GM23248 (cell line): Measurements from ENCODE around the gene ZNF124.

ENCODE experiments used
- EZH2 ChIP-seq: fragments of 200-600 bp; sonication (generic); IDR thresholded peaks from 2 replicates; pipeline ENCODE4 v1.6.1; 2018; ENCODE audit warnings: antibody characterized with exemption, mild to moderate bottlenecking; ENCODE audit not compliant: insufficient read depth, poor library complexity, severe bottlenecking
- EZH2phosphoT487 ChIP-seq: fragments of 200-600 bp; sonication (generic); IDR thresholded peaks from 2 replicates; pipeline ENCODE4 v1.6.1; 2018; ENCODE audit warnings: antibody characterized with exemption, moderate library complexity, mild to moderate bottlenecking, low read depth; ENCODE audit not compliant: insufficient read depth

DNA sequence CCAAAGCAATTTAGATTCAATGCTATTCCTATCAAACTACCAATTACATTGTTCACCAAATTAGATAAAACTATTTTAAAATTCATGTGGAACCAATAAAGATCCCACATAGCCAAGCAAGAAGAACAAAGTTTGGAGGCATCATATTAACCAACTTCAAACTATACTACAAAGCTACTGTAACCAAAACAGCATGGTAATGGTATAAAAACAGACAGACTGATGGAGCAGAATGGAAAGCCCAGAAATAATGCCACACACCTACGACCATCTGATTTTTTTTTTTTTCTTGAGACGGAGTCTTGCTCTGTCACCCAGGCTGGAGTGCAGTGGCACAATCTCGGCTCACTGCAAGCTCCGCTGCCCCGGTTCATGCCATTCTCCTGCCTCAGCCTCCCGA is 7.1 kb downstream of the ZNF124 start:
- no peak for TF ChIP-seq EZH2
- TF ChIP-seq EZH2phosphoT487: no peak
